H1 (cell line): ENCODE results near the gene CPSF2.

Experiments used
- CEBPB ChIP-seq: IDR thresholded peaks from 2 replicates; pipeline ENCODE4 v1.6.1; 2012; ENCODE audit warnings: low read depth, low read length
- POLR2A ChIP-seq, 2 experiments: IDR thresholded peaks; 1 replicate in 1 of 2; 2 replicates in 1 of 2; pipeline ENCODE4 v1.6.1; 2011; ENCODE audit warnings: low read depth in 2 of 2, low read length in 2 of 2, mild to moderate bottlenecking in 2 of 2; ENCODE audit errors: control extremely low read depth in 1 of 2
- POLR2AphosphoS5 ChIP-seq: IDR thresholded peaks from 2 replicates; pipeline ENCODE4 v1.6.1; 2011; ENCODE audit warnings: low read depth, low read length
- SIN3A ChIP-seq, 2 experiments: IDR thresholded peaks in 1 of 2; conservative IDR thresholded peaks in 1 of 2; 2 replicates each; pipeline ENCODE4 v1.6.1; 2011 to 2012; ENCODE audit warnings: low read length in 2 of 2, improper control_type of control experiment in 1 of 2, low read depth in 1 of 2, mild to moderate bottlenecking in 1 of 2
- SIX5 ChIP-seq: IDR thresholded peaks from 2 replicates; pipeline ENCODE4 v1.6.1; 2011; ENCODE audit warnings: mild to moderate bottlenecking, low read depth, low read length
- TAF1 ChIP-seq: IDR thresholded peaks from 2 replicates; pipeline ENCODE4 v1.6.1; 2011; ENCODE audit warnings: mild to moderate bottlenecking, low read depth, low read length
- TF ChIP-seq, protein P1 (sequence below), 3 experiments: IDR thresholded peaks; 1 replicate in 2 of 3; 2 replicates in 1 of 3; pipeline versions ENCODE4 v1.5.1 to v1.6.1; 2011; ENCODE audit warnings: low read length in 3 of 3, mild to moderate bottlenecking in 3 of 3, inconsistent platforms in 2 of 3, low read depth in 1 of 3, moderate library complexity in 1 of 3; ENCODE audit not compliant: insufficient read depth in 1 of 3; ENCODE audit errors: control extremely low read depth in 1 of 3
- TF ChIP-seq, protein P2 (sequence below): IDR thresholded peaks from 2 replicates; pipeline ENCODE4 v1.6.1; 2012; ENCODE audit warnings: inconsistent platforms

- TF ChIP-seq SIN3A (conservative IDR thresholded peaks at IDR 0.05 in 1 of 2, IDR thresholded peaks at IDR 0.05 in 1 of 2; ENCODE audit: low read depth in 1 of 2, low read length in 2 of 2) = no peak
- TF ChIP-seq TAF1 = no peak
- TF ChIP-seq, protein P1, sequence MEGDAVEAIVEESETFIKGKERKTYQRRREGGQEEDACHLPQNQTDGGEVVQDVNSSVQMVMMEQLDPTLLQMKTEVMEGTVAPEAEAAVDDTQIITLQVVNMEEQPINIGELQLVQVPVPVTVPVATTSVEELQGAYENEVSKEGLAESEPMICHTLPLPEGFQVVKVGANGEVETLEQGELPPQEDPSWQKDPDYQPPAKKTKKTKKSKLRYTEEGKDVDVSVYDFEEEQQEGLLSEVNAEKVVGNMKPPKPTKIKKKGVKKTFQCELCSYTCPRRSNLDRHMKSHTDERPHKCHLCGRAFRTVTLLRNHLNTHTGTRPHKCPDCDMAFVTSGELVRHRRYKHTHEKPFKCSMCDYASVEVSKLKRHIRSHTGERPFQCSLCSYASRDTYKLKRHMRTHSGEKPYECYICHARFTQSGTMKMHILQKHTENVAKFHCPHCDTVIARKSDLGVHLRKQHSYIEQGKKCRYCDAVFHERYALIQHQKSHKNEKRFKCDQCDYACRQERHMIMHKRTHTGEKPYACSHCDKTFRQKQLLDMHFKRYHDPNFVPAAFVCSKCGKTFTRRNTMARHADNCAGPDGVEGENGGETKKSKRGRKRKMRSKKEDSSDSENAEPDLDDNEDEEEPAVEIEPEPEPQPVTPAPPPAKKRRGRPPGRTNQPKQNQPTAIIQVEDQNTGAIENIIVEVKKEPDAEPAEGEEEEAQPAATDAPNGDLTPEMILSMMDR (IDR thresholded peaks at IDR 0.05; ENCODE audit: control extremely low read depth in 1 of 3, insufficient read depth in 1 of 3, low read depth in 1 of 3, low read length in 3 of 3) = no peak
- no peak for TF ChIP-seq POLR2A (IDR thresholded peaks at IDR 0.05; ENCODE audit: control extremely low read depth in 1 of 2, low read depth in 2 of 2, low read length in 2 of 2)
- TF ChIP-seq, protein P2, sequence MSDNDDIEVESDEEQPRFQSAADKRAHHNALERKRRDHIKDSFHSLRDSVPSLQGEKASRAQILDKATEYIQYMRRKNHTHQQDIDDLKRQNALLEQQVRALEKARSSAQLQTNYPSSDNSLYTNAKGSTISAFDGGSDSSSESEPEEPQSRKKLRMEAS = no peak
- no peak for TF ChIP-seq POLR2AphosphoS5
- no peak for TF ChIP-seq CEBPB
- TF ChIP-seq SIX5 = no peak
These were observed 32.6 kb downstream of the CPSF2 start for GRCh38 chr14:92154283-92154942.
